GM19351 (cell line): ENCODE measurements around the gene SECTM1.
"Not testable (repeated sequence)": the region's sequence is repeated elsewhere in the genome, so short reads cannot be mapped to it uniquely, and the experiment has no call there.

Source experiments
- ATAC-seq: cut with Tn5 transposase; IDR thresholded peaks from one replicate; pipeline ENCODE4 v1.9.1; 2021; ENCODE audit warnings: mild to moderate bottlenecking, moderate library complexity; ENCODE audit not compliant: unreplicated experiment

SECTM1 gene

GRCh38 chr17:82349287-82349701 is 15.7 kb upstream of the SECTM1 start:
- no peak for ATAC-seq

- no peak for ATAC-seq
Measured at GRCh38 chr17:82348866-82349265, 15.3 kb upstream of the SECTM1 start.

- ATAC-seq, result no peak
Measured at GRCh38 chr17:82348434-82348833, 14.9 kb upstream of the SECTM1 start.

GRCh38 chr17:82347994-82348393 is 14.4 kb upstream of the SECTM1 start:
- not testable (repeated sequence) for ATAC-seq

- no peak for ATAC-seq
Measured at GRCh38 chr17:82346342-82347300, 13.1 kb upstream of the SECTM1 start.

GRCh38 chr17:82345151-82345976 is 11.8 kb upstream of the SECTM1 start:
- ATAC-seq, result no peak

GRCh38 chr17:82344175-82344907 is 10.8 kb upstream of the SECTM1 start:
- no peak for ATAC-seq

GRCh38 chr17:82343560-82343959 is 10.0 kb upstream of the SECTM1 start:
- no peak for ATAC-seq

GRCh38 chr17:82342361-82343079 is 9.0 kb upstream of the SECTM1 start:
- ATAC-seq, result no peak

GRCh38 chr17:82339634-82340580 is 6.3 kb upstream of the SECTM1 start:
- no peak for ATAC-seq

- no peak for ATAC-seq
Measured at GRCh38 chr17:82338858-82339633, 5.5 kb upstream of the SECTM1 start.

- no peak for ATAC-seq
Measured at GRCh38 chr17:82334622-82335394, 1.2 kb upstream of the SECTM1 start.

GRCh38 chr17:82334204-82334621 is 647 bp upstream of the SECTM1 start:
- ATAC-seq, result no peak

- no peak for ATAC-seq
Measured at GRCh38 chr17:82332669-82333278, 792 bp downstream of the SECTM1 start.

GRCh38 chr17:82331345-82331939 is 2.1 kb downstream of the SECTM1 start:
- ATAC-seq, result no peak

GRCh38 chr17:82330322-82331239 is 3.0 kb downstream of the SECTM1 start:
- ATAC-seq, result no peak
